GM21825 (cell line): ENCODE data around the gene NUP43.
"Not testable (repeated sequence)": the region's sequence is repeated elsewhere in the genome, so short reads cannot be mapped to it uniquely, and the experiment has no call there.

Source experiments
- ATAC-seq: cut with Tn5 transposase; IDR thresholded peaks from one replicate; pipeline ENCODE4 v1.9.1; 2021; ENCODE audit warnings: mild to moderate bottlenecking, moderate library complexity; ENCODE audit not compliant: unreplicated experiment

The NUP43 gene

DNA sequence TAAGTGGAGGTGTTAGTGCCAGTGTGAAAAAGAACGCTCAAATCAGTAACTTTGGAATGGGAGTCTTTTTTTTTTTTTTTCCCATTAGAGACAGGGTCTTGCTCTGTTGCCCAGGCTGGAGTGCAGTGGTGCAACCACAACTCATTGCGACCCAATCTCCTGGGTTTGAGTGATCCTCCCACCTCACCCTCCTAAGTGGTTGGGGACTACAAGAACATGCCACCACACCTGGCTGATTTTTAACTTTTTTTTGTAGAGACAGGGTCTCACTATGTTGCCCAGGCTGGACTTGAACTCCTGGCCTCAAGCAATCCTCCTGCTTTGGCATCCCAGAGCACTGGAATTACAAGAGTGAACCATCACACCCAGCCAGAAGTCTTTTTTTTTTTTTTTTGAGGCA, 48.2 kb downstream of the NUP43 start:
- ATAC-seq = no peak

DNA sequence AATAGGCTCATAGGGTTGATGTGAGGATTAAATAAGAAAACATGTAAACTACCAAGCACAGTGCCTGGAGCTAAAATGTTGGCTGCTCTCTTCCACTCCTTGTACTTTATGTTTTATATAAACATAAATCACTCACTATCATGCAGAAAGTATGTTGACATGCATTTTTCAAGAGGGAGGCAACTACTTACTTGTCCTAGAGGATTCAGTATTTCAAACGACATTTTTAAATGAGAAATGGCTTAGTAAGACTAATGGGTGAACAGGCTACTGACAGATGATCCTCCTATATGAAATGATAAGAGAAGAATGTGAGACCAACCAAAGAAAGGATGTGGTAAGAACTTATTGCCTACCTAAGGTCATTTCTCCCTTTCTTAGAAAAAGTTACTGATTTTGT, 49.4 kb downstream of the NUP43 start:
- no peak for ATAC-seq

DNA sequence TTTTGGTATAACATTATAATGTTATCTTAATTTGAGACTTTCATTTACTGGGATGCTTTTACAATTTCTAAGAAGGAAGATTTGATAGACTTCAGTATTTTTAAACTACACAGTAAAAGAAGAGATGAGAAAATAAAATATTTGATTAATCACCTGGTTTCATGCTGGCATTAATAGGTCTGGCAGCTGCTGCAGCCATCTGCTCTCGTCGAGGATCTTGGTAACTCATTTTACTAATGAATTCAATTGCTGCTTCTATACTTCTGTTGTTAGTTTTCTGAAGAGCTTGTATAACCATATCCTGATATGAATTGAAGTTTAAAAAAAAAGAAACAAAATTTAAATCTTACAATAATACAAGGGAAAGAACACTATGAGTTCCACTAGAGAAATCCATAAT, 51.4 kb downstream of the NUP43 start:
- no peak for ATAC-seq

DNA sequence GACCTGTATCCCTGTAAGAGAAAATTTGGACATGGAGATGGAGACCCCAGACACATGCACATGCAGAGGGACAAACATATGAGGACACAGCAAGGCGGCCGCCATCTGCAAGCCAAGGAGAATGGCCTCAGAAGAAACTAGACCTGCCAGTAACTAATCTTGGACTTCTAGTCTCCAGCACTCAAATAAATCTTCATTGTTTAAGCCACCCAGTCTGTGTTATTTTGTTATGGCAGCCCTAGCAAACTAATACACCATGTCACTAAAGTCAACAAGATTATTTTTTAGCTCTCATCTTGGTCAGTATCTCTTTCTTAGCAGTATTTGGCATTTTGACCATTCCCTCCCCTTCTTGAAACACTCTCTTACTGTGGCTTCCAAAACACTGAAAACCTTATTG, 55.1 kb downstream of the NUP43 start:
- no peak for ATAC-seq

DNA sequence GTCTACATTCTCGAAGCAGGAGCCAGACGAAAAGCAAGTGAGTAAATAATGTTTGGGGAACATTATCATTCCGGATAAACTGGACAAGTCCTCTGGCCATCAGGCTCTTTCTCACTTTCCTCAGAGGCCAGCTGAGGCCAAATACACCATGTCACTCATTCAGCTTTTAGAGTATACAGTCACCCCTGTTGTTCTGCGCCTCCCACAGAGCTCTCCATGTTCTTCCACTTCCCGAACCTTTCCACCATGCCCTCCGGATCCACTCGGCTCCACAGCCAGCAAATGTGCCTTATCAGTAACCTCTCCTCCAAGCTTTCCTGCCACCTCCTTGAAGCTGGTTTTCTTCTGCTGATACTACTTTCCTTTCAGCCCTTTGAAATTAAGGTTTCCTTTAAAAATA, 60.1 kb downstream of the NUP43 start:
- ATAC-seq = no peak

DNA sequence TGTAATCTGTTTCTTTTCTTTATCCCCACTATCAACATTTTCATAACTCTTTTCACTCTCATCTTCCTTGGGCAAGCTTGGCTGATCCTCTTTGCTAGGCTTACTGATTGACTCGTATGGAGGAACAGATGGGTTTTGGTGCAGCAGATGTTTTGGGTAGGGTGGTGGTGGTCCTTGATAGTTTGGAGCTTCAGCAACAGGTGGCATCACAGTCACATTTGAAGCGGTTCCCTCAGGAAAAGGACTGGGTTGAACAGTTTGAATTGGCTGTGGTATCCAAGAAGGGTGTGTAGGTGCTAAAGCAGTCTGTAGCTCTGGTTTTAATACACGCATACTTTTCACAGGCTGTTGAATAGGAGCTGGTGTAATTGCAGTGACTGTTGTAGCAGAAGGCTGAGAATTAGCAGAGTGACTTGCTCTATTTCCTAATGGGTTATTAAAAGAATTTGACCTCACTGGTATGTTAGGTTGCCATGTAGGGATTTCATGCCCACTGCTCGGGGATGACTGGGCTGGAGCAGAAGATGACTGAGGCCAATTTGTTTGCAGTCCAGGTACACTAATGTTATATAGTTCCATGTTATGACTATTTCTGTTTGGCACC, 63.0 kb downstream of the NUP43 start:
- no peak for ATAC-seq

DNA sequence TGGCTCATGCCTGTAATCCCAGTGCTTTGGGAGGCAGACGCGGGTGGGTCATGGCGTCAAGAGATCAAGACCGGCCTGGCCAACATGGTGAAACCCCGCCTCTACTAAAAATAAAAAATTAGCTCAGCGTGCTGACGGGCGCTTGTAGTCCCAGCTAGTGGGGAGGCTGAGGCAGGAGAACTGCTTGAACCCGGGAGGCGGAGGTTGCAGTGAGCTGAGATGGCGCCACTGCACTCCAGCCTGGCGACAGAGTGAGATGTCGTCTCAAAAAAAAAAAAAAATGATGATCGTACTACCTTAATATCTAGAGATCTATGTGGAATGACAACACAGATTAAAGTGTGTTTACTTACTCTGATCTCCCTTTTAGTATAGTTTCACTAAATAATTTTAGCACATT, 64.5 kb downstream of the NUP43 start:
- ATAC-seq = not testable (repeated sequence)

DNA sequence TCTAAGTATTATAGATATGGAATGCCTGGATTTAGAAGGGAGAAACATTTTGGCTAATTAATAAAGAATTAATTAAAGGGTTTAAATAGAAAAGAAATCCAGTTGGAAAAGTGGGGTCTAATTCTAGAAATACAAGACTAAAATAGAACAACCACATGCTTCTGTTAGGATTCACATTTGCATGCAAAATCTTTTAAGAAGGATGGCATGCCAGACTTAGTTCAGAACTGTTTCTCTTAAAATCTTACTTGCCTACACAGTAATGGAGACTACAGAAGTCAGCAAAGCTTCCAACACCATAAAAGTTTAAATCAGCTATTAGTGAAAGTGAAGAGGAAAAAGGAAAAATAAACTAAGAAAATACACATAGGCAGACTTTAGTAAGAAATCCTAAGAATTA, 65.1 kb downstream of the NUP43 start:
- ATAC-seq = no peak

DNA sequence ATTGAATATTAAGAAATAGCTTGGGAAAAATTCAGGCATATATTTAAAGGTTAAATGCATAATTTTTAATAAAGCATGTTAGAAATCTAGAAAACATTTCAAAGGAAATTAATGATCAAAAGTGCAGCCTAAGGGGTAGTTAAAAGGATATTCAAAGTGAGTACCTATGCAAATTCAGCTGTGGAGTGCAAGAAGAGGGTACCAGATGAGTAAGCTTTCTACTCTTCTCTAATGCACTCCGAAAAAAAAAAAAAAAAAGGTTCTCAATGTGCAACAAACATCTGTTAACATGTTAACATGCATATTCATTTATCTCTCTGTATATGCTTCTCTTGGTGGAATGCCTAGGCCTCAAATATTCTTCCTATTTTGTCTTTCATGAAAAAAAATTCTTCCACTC, 65.8 kb downstream of the NUP43 start:
- ATAC-seq = peak; percentile 60
